A549 treated with Mapracorat at 1 μM for 4 hours (cell line): ENCODE measurements around the gene KHDC1. TPM values are rescaled to one million over a fixed set of nuclear protein-coding genes. Genes with fewer than 3 reads are reported as not detected.

Source experiments
- total RNA-seq: library from RNA; stranded (reverse); fragments of 200-300 nt; extraction: Qiagen RNA extraction; gene quantifications from 5 replicates; pipeline ENCODE4 v1.2.3, GENCODE V29; 2022

Gene KHDC1, protein sequence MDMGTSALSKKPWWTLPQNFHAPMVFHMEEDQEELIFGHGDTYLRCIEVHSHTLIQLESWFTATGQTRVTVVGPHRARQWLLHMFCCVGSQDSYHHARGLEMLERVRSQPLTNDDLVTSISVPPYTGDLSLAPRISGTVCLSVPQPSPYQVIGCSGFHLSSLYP
- 3.1 to 4.0 TPM (median 3.5 TPM) in 5 replicates for total RNA-seq

DNA sequence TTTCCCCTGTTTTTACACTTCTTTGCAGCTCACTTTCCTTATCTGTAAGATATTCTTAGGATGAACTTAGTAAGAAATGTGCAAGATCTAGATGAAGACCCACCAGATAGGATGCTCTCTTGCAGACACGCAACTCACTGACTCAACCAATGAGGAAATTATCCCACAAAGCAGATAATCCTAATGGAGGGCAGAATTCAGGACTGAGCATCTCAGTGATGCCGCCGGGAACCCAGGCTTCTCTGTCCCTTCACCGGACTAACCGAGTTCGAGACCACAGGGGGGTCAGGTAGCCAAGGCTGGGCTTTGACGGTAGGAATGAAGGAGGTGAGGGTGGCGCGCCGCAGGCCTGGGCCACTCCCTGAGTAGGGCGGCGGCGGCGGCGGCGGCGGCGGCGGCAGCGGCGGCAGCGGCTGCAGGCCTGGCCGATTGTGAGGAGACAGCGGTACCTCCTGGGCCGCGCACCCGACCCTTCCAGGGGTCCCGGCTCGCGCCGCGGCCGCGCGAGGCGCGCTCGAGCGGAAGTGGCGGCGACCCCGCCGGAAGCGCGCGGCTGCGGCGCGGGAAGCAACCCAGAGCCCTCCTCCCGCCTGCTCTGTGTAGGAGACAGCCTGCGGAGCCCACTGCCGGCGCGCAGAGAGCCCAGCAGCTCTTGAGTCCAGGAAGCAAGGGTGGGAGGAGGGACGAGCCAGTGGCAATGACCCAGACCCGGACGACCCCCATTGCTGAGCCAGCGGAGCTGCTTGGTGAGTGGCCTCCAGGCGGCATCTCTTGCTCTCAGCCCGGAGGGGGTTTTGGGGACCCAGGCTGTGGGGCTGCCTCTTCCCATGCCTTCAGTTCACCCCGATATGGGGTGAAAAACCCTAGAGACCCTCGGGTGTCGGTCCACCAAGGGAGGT, at the start of gene KHDC1:
Gene KHDC1 (minus strand): TSS at position 526 of the 899 bp plus-strand sequence. CDS start 20,679 bp downstream, outside the sequence.

GRCh38 chr6:73225396-73225795, 37.6 kb downstream of the KHDC1 start, which contains the start of gene KHDC1L:
Gene KHDC1L (minus strand): TSS chr6:73225496. CDS start chr6:73225408, 88 bp downstream.

Other genes with a start within 250 kb of the KHDC1 start
- gene KHDC1L, start 37.7 kb downstream of the KHDC1 start, total RNA-seq: 0.29 TPM in 1 of 5 replicates, not detected in the others
- not detected in 5 replicates for gene DPPA5, start 91.1 kb upstream of the KHDC1 start, total RNA-seq
- not detected in 5 replicates for gene KHDC3L, start 99.5 kb upstream of the KHDC1 start, total RNA-seq
- gene OOEP, start 106.7 kb upstream of the KHDC1 start, total RNA-seq: not detected in 5 replicates
- not detected in 5 replicates for gene DDX43, start 131.6 kb upstream of the KHDC1 start, total RNA-seq
- gene CGAS, start 189.1 kb upstream of the KHDC1 start, total RNA-seq: 3.2 to 4.8 TPM (median 4.1 TPM) in 5 replicates
- 8.9 to 14.9 TPM (median 9.7 TPM) in 5 replicates for gene MTO1, start 198.5 kb upstream of the KHDC1 start, total RNA-seq